GM23338 (cell line): ENCODE data around the gene MAP7D3. TPM values are rescaled to one million over a fixed set of nuclear protein-coding genes. Genes with fewer than 3 reads are reported as not detected.

Experiments
- ATAC-seq: fragments of 200-7000 bp; cut with Tn5 transposase; 3 replicates; pipeline ENCODE4 v1.9.1; 2020
- DNase-seq: peaks from one replicate; pipeline ENCODE4 v3.0.0-alpha.2; 2015; ENCODE audit warnings: low spot score
- H2AFZ ChIP-seq: fragments of 200-600 bp; sonication (generic); 2 replicates; pipeline ENCODE4 v1.8.0; 2016; ENCODE audit warnings: antibody characterized with exemption, mild to moderate bottlenecking, moderate library complexity
- H3F3A ChIP-seq: fragments of 200-600 bp; sonication (generic); replicated peaks from 2 replicates; pipeline ENCODE4 v1.8.0; 2017; ENCODE audit warnings: antibody characterized with exemption, mixed run types, low read depth
- H3K27ac ChIP-seq: fragments of 200-600 bp; sonication (generic); 2 replicates; pipeline ENCODE4 v1.6.1; 2016; ENCODE audit warnings: low read depth
- H3K27me3 ChIP-seq: fragments of 200-600 bp; sonication (generic); 2 replicates; pipeline ENCODE4 v1.8.0; 2016; ENCODE audit warnings: mild to moderate bottlenecking, mixed run types, moderate library complexity; ENCODE audit not compliant: insufficient read depth
- H3K36me3 ChIP-seq: fragments of 200-600 bp; sonication (generic); 2 replicates; pipeline ENCODE4 v1.8.0; 2016; ENCODE audit warnings: mild to moderate bottlenecking; ENCODE audit not compliant: insufficient read depth
- H3K4me1 ChIP-seq: fragments of 200-600 bp; sonication (generic); 2 replicates; pipeline ENCODE4 v1.8.0; 2016; ENCODE audit warnings: mild to moderate bottlenecking, moderate library complexity; ENCODE audit not compliant: insufficient read depth
- H3K4me2 ChIP-seq: fragments of 200-600 bp; sonication (generic); 2 replicates; pipeline ENCODE4 v1.7.1; 2017; ENCODE audit warnings: mixed run types
- H3K4me3 ChIP-seq: fragments of 200-600 bp; sonication (generic); 2 replicates; pipeline ENCODE4 v1.6.1; 2016; ENCODE audit warnings: mixed run types
- H3K79me2 ChIP-seq: fragments of 200-600 bp; sonication (generic); replicated peaks from 2 replicates; pipeline ENCODE4 v1.8.0; 2017; ENCODE audit warnings: mild to moderate bottlenecking; ENCODE audit not compliant: insufficient read depth
- H3K9me2 ChIP-seq: fragments of 200-600 bp; sonication (generic); 2 replicates; pipeline ENCODE4 v1.8.0; 2017; ENCODE audit not compliant: insufficient read depth
- H4K20me1 ChIP-seq: fragments of 200-600 bp; sonication (generic); replicated peaks from 2 replicates; pipeline ENCODE4 v1.8.0; 2017; ENCODE audit warnings: mild to moderate bottlenecking; ENCODE audit not compliant: insufficient read depth
- H3K27ac Mint-ChIP-seq: 2 replicates; pipeline ENCODE4 v1.8.0; 2020; ENCODE audit warnings: inconsistent platforms, mild to moderate bottlenecking, moderate library complexity, mixed read lengths
- H3K27me3 Mint-ChIP-seq: 3 replicates; pipeline ENCODE4 v1.8.0; 2022; ENCODE audit warnings: low read depth, mild to moderate bottlenecking, moderate library complexity, mixed read lengths, inconsistent platforms; ENCODE audit not compliant: insufficient read depth, poor library complexity
- H3K36me3 Mint-ChIP-seq: 3 replicates; pipeline ENCODE4 v1.8.0; 2021; ENCODE audit warnings: low read depth, mild to moderate bottlenecking, inconsistent platforms, moderate library complexity, mixed read lengths
- H3K4me1 Mint-ChIP-seq: 3 replicates; pipeline ENCODE4 v1.8.0; 2020; ENCODE audit warnings: mild to moderate bottlenecking, inconsistent platforms, mixed read lengths
- H3K4me3 Mint-ChIP-seq: 3 replicates; pipeline ENCODE4 v1.8.0; 2021; ENCODE audit warnings: moderate library complexity, mild to moderate bottlenecking, inconsistent platforms, mixed read lengths
- H3K9me3 Mint-ChIP-seq: 3 replicates; pipeline ENCODE4 v1.8.0; 2020; ENCODE audit warnings: moderate library complexity, mild to moderate bottlenecking, inconsistent platforms, mixed read lengths
- CREB1 ChIP-seq: fragments of 250-450 bp; sonication (Bioruptor Pico); IDR thresholded peaks from 2 replicates; pipeline ENCODE4 v1.5.0; 2020; ENCODE audit warnings: low read depth, mild to moderate bottlenecking, moderate library complexity
- CTCF ChIP-seq, 2 experiments: fragments of 200-600 bp in 1 of 2; sonication (generic) in 1 of 2; conservative IDR thresholded peaks; 2 replicates each; pipeline versions ENCODE4 v1.5.1 to v1.6.1; 2016 to 2017; ENCODE audit warnings: antibody characterized with exemption in 2 of 2, low read depth in 2 of 2, mild to moderate bottlenecking in 2 of 2, moderate library complexity in 1 of 2
- EZH2phosphoT487 ChIP-seq: fragments of 200-600 bp; sonication (generic); IDR thresholded peaks from one replicate; pipeline ENCODE4 v1.8.1; 2018; ENCODE audit warnings: antibody characterized with exemption; ENCODE audit not compliant: unreplicated experiment
- JUNB ChIP-seq: IDR thresholded peaks from one replicate; pipeline ENCODE4 v1.6.1; 2016; ENCODE audit warnings: antibody characterized with exemption; ENCODE audit not compliant: unreplicated experiment
- NANOG ChIP-seq: IDR thresholded peaks from 2 replicates; pipeline ENCODE4 v1.6.1; 2016; ENCODE audit warnings: antibody characterized with exemption, borderline replicate concordance
- STAT1 ChIP-seq: IDR thresholded peaks from one replicate; pipeline ENCODE4 v1.6.1; 2016; ENCODE audit warnings: antibody characterized with exemption; ENCODE audit not compliant: unreplicated experiment
- ZNF114 ChIP-seq: fragments of 250-450 bp; sonication (Bioruptor Pico); IDR thresholded peaks from 2 replicates; pipeline ENCODE4 v1.5.0; 2020; ENCODE audit warnings: mild to moderate bottlenecking, moderate library complexity
- ZNF462 ChIP-seq: fragments of 250-450 bp; sonication (Bioruptor Pico); IDR thresholded peaks from 2 replicates; pipeline ENCODE4 v1.5.0; 2020; ENCODE audit warnings: mild to moderate bottlenecking, moderate library complexity
- polyA plus RNA-seq: library from polyadenylated mRNA; unstranded; fragments of >200 nt; fragmentation: Nextera tagmentation; extraction: Ambion mirVana; gene quantifications from 2 replicates; pipeline ENCODE4 v1.2.1, GENCODE V29; 2016
- total RNA-seq: library from RNA; depleted of rRNA; stranded (reverse); fragments of >200 nt; shearing (Covaris generic); gene quantifications from 2 replicates; pipeline ENCODE4 v1.2.3, GENCODE V29; 2014

MAP7D3 gene
- total and polyA plus RNA-seq, 2 experiments from 2014 or later, result 14.5 to 33.4 TPM

- Histone ChIP-seq H3F3A (no peaks in the 10 kb centered on the region), H2AFZ (no peak overlapping the region), H3K4me2 (no peak overlapping the region), H3K79me2 (no peaks in the 10 kb centered on the region), H3K4me1 (no peaks in the 10 kb centered on the region), H3K27me3 (no peaks in the 10 kb centered on the region), H3K36me3 (no peaks in the 10 kb centered on the region), H3K27ac (no peak overlapping the region), H3K4me3 (no peak overlapping the region), H4K20me1 (no peaks in the 10 kb centered on the region), H3K9me2 (no peaks in the 10 kb centered on the region)
- Mint-ChIP-seq H3K27ac (no peak overlapping the region), H3K9me3 (no peaks in the 10 kb centered on the region), H3K36me3 (peaks cover 40% of the 10 kb centered on the region), H3K27me3 (peaks cover 1% of the 10 kb centered on the region), H3K4me3 (no peak overlapping the region), H3K4me1 (no peaks in the 10 kb centered on the region)
- DNase-seq (no peak), ATAC-seq (no peak)
- TF ChIP-seq CREB1 (no peak), NANOG (no peak), ZNF114 (no peak), CTCF (conservative IDR thresholded peaks at IDR 0.05; ENCODE audit: low read depth in 2 of 2) (no peak), ZNF462 (CRISPR knock-in tag) (no peak)
These were observed 30.7 kb downstream of the MAP7D3 start for GRCh38 chrX:136220540-136220939.

- TF ChIP-seq JUNB, result no peak
- TF ChIP-seq EZH2phosphoT487, result no peak
- no peak for TF ChIP-seq CREB1
- TF ChIP-seq CTCF (conservative IDR thresholded peaks at IDR 0.05; ENCODE audit: low read depth in 2 of 2), result no peak
- TF ChIP-seq STAT1, result no peak
- no peaks in the 10 kb centered on the region for H3K79me2 ChIP-seq
- no peak overlapping the region for H3K4me3 ChIP-seq
- no peaks in the 10 kb centered on the region for H3K27me3 Mint-ChIP-seq
- H2AFZ ChIP-seq, result no peak overlapping the region
- no peaks in the 10 kb centered on the region for H3K9me2 ChIP-seq
- H3K36me3 ChIP-seq, result no peaks in the 10 kb centered on the region
- DNase-seq (no peak), ATAC-seq (no peak)
- no peak overlapping the region for H3K27ac ChIP-seq
- no peaks in the 10 kb centered on the region for H3K9me3 Mint-ChIP-seq
- H3K27me3 ChIP-seq, result no peaks in the 10 kb centered on the region
- H3K4me1 ChIP-seq, result no peaks in the 10 kb centered on the region
- no peaks in the 10 kb centered on the region for H4K20me1 ChIP-seq
- peaks cover 36% of the 10 kb centered on the region for H3K36me3 Mint-ChIP-seq
- H3K27ac Mint-ChIP-seq, result no peak overlapping the region
- no peaks in the 10 kb centered on the region for H3K4me1 Mint-ChIP-seq
- H3K4me3 Mint-ChIP-seq, result no peak overlapping the region
- no peaks in the 10 kb centered on the region for H3F3A ChIP-seq
- H3K4me2 ChIP-seq, result no peak overlapping the region
These were observed 31.3 kb downstream of the MAP7D3 start for GRCh38 chrX:136219893-136220292.
